GF-D8 (cell line): ENCODE measurements around the gene CRP.
"Not testable (repeated sequence)": the region's sequence is repeated elsewhere in the genome, so short reads cannot be mapped to it uniquely, and the experiment has no call there.

Experiments
- DNase-seq: peaks from one replicate; lab custom pipeline; 2025; lab: John Stamatoyannopoulos, UW

CRP gene

GRCh38 chr1:159699653-159700052 lies 14.7 kb downstream of the CRP start:
- DNase-seq = no peak

- DNase-seq = no peak
Measured at GRCh38 chr1:159699246-159699645, 15.1 kb downstream of the CRP start.

GRCh38 chr1:159687511-159687910 lies 26.9 kb downstream of the CRP start:
- no peak for DNase-seq

GRCh38 chr1:159686599-159687299 lies 27.6 kb downstream of the CRP start:
- DNase-seq = no peak

- DNase-seq = no peak
Measured at GRCh38 chr1:159678939-159679338, 35.5 kb downstream of the CRP start.

- no peak for DNase-seq
Measured at GRCh38 chr1:159675046-159675445, 39.3 kb downstream of the CRP start.

- not testable (repeated sequence) for DNase-seq
Measured at GRCh38 chr1:159672390-159672789, 42.0 kb downstream of the CRP start.

GRCh38 chr1:159669338-159669737 lies 45.1 kb downstream of the CRP start:
- DNase-seq = no peak

GRCh38 chr1:159668739-159669138 lies 45.6 kb downstream of the CRP start:
- no peak for DNase-seq

- no peak for DNase-seq
Measured at GRCh38 chr1:159664247-159664646, 50.1 kb downstream of the CRP start.

- DNase-seq = no peak
Measured at GRCh38 chr1:159663552-159663951, 50.8 kb downstream of the CRP start.
